Activated naive CD4-positive, alpha-beta T cell treated with anti-CD3 and anti-CD28 coated beads, Interleukin-2, amount 50 U/mL, for 16 hours (primary cell): ENCODE data around the gene DDX4.
A peak's percentile ranks its signal among the peaks of the same experiment; 100 is the strongest.
"Not testable (repeated sequence)": the region's sequence is repeated elsewhere in the genome, so short reads cannot be mapped to it uniquely, and the experiment has no call there.

Experiments
- DNase-seq: peaks from one replicate; pipeline ENCODE4 v3.0.0-alpha.2; 2020

The DDX4 gene

GRCh38 chr5:55731848-55732247 is 6.0 kb upstream of the DDX4 start:
- DNase-seq = no peak

GRCh38 chr5:55732585-55732984 is 5.3 kb upstream of the DDX4 start:
- DNase-seq = no peak

DNA sequence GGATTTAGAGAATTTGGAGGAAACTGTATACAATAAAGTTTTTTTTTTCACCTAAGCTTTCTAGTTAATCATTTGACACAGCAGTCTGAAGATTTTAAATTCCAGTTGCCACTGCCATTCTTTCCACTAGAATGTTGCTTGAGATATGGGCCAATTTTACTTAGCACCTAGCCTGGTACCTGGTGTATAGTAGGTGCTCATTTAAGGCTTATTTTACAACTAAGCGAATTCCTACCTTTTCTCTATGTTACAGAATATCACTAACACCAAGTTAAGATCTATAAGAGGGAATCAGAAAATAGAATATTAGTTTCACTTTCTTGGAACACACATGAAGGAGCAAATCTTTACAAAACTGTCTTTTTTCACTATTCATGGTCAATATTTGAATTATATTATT is 3.2 kb upstream of the DDX4 start:
- DNase-seq = no peak

DNA sequence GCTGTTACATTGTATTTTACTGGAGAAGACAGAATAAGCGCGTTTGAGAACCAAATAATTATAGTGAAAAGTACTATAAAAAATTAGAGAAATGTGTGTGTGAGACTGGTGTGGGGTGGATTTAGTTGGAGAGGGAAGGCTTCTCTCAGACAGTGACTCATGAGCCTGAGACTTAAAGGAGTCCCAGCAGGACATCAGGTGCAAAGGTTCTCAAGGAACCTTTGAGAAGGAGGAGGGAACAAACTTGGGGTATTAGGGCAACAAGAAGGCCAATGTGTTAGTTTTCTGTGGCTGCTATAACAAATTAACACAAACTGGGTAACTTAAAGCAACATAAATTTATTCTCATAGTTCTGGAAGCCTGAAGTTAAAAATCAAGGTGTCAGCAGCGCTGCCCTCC is 4.9 kb downstream of the DDX4 start:
- DNase-seq = no peak

DNA sequence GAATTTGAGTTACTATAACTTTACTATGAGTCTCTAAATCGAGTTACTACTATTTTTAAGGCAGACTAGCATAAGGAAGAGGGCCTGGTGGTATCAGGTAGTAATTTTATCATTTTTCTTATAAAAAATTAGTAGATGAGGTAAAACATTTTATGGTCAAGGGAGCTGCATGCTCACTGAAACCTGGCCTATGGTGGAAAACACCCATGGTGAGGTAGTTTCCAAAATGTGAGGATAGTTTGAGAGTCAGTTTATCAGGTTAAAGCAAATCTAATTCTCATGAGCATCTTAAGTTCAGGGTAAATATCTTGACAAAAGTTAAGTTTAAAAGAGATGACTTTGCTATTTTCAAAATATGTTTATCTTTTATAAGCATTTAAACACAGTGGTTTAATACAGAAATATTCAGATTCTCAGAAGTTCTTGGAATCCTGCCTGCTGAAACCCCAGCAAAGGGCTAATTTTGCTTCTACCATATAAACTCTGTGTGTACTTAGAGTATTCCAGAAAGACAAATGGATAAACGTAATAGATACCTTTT is 10.0 kb downstream of the DDX4 start:
- DNase-seq = no peak

DNA sequence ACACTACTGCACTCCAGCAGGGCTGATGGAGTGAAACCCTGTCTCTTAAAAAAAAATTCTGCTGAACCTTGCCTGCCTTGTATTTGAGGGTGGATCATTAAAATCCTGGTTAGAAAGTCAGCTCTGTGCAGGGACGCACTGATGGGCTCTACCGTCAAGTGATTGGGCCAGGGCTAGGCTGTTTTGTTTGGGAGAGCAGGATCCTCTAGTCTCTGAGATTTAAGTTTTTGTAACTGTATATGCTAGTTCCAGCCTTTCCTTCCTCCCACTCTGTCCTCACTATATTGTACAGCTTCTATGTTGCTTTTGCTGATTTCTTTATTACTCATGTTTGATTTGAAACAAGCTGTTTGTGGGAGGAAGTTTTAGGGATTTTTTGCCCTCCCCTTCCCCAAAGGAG is 11.5 kb downstream of the DDX4 start:
- no peak for DNase-seq

- no peak for DNase-seq
Measured at GRCh38 chr5:55750063-55750462, 12.2 kb downstream of the DDX4 start.

- no peak for DNase-seq
Measured at GRCh38 chr5:55750499-55750898, 12.6 kb downstream of the DDX4 start.

- DNase-seq = no peak
Measured at GRCh38 chr5:55758231-55758630, 20.4 kb downstream of the DDX4 start.

DNA sequence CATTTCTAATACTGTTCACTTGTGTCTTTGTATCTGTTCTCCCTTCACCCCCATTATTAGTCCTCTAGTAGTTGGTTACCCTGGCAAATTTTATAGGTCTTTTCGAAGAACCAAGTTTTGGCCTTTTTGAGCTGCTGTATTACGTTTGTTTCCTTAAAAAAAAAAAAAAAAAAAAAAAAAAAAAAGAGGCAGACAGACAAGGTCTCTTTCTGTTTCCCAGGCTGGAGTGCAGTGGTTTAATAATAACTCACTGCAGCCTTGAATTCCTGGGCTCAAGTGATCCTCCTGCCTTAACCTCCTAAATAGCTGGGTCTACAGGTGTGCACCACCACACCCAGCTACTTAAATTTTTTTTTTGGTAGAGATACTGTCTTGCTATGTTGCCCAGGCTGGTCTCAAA is 20.9 kb downstream of the DDX4 start:
- no peak for DNase-seq

- DNase-seq = not testable (repeated sequence)
Measured at GRCh38 chr5:55761721-55762120, 23.9 kb downstream of the DDX4 start.

DNA sequence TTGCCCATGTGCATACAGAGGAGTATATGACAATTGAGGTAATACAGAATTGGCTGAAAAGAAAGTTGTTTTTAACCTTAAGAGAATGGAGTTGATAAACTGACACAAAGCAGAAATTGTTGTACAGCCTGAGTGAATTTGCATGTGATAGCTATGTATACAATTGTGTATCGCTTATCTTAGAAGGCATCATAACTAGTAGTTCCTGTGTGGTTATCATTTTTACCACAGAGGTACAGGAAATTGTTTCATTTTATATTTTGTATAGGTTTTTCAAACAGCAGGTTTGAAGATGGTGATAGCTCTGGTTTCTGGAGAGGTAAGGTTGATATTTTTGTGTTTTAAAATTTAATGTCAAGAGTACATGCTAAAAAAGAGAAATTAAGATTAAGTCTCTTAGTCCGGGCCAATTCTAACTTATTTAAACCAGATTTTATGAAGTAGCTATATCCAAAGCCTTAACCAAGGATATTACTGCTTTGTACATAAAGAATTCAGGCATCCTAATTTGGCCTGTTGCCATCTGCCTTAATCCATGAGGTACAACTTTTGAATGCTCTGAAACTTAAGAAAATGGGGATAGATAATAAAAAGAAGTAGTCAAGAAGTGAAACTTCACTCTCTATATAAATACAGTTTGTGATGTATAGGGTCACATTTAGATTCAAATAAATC is 26.0 kb downstream of the DDX4 start:
- no peak for DNase-seq

- DNase-seq = no peak
Measured at GRCh38 chr5:55768279-55768678, 30.4 kb downstream of the DDX4 start.

DNA sequence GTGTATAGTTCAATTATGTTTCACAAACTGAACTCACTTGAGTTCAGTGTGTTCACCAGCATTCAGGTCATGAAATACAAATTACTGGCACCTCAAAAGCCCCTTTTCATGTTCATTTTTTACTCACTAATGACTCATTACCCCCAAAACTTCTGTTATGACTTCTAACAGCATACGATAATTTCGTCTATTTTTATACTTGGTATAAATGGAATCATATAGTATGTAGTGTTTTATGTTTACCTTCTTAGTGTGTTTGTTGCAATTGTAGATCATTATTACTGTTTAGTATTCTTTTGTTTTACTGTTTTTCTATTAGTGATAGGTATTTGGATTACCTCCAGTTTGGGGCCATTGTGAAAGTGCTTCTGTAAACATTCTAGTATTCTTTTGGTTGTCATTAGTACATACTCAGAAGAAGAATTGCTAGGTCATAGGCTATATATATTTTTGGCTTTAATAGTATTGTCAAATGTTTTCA is 33.4 kb downstream of the DDX4 start:
- no peak for DNase-seq

- no peak for DNase-seq
Measured at GRCh38 chr5:55773057-55773456, 35.2 kb downstream of the DDX4 start.

GRCh38 chr5:55777332-55777731 is 39.5 kb downstream of the DDX4 start:
- DNase-seq = no peak

DNA sequence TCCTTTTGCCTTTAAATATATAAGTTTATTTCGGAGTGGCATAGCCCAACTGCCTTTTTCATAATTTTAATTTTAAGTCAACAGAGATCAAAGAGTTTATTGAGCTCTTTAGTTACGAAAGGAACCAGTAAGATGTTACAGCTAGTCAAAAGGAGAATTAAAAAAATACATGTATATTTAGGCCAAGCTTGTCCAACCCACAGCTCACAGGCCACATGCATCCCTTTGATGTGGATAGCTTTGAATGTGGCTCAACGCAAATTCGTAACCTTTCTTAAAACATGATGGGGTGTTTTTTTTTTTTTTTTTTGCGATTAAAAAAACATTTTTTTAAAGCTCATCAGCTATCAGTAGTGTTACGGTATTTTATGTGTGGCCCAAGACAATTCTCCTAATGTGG is 63.1 kb downstream of the DDX4 start:
- DNase-seq = no peak

DNA sequence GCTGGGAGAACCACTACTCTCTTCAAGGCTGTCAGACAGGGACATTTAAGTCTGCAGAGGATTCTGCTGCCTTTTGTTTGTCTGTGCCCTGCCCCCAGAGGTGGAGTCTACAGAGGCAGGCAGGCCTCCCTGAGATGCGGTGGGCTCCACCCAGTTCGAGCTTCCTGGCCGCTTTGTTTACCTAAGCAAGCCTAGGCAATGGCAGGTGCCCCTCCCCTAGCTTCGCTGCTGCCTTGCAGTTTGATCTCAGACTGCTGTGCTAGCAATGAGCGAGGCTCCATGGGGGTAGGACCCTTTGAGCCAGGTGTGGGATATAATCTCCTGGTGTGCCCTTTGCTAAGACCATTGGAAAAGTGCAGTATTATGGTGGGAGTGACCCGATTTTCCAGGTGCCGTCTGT is 71.0 kb downstream of the DDX4 start:
- not testable (repeated sequence) for DNase-seq

DNA sequence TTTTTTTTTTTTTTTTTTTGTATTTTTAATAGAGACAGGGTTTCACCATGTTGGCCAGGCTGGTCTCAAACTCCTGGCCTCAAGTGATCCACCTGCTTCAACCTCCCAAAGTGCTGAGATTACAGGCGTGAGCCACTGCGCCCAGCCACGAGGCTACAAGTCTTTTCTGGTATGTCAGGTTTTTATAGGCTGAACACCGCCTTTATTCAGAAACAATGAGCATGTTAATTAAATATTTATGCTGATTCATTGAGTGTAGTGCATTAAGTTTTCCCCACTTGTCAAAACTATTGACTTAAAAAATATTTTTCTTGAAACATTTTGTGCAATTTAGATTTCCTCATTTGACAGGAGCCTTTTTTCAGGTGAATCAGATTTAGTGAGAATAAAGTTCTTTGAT is 78.1 kb downstream of the DDX4 start:
- DNase-seq = not testable (repeated sequence)

DNA sequence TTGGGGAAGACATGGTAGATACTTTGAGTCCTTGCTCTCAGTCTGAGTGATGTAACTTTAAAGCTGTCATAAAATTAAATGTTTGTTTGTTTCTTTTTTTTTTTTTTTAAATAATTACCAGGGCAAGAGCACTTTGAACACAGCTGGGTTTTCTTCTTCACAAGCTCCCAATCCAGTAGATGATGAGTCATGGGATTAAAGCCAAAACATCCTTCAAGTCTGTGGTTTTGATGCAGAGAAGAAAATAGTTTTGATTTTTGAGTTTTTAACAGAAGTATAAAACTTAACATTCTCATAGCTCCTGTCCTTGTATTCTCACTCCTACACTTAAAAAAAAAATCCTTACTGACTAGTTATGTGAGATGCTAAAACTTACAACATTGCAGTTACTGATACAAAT is 78.5 kb downstream of the DDX4 start:
- DNase-seq = no peak

GRCh38 chr5:55817030-55817429 is 79.2 kb downstream of the DDX4 start:
- no peak for DNase-seq

DNA sequence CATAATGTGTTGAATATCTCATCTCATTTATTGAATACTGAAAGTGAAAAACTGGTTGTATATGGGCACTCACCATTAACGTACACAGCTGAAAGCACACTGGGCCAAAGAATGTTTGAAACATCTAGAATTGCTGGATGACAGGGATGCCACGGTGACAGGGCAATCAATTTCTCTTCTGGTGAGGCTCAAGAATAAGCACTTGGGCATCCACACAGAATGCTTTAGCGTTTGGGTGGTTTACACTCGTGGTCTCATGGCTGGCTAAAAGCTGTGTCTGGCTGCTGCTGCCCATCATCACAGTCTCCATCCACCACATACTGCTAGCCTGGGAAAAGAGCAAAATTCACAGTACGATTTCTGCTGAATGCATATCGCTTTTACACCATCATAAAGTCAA is 82.6 kb downstream of the DDX4 start:
- DNase-seq = no peak

DNA sequence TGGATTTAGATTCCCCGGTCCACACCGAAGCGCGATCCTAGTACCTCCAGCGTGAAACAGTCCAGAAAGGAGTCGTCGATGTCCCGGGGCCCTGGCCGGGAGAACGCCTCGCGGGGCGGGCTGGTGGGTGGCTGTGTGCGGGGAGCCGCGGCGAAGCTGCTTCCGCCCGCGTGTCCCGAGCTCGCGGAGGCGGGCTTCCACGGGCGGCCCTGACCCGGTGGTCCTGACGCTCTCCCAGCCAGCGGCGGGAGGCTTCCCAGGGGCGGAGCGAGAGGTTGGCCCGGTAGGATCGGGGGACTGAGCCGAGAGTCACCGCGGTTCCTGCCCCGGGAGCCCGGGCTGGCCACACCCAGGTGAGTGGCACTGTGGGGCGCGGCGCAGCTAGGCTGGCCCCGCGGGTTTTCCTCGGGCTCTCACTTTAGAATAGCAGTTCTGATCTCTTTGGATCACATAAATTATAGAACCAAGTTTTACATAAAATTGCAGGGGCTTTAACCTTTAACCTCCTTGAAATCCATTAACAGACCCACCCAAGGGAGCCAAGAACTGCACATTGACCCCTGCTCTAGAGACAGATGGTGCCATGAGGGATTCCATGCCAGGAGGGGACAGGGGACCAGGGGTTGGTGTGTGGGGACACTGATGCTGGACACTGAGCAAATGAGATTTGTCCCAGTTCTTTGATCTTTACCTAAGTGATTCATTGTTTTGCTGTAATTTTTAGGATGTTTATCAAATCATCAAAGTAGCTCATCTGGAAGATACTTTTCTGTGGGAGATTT is 84.1 kb downstream of the DDX4 start:
- DNase-seq = peak; percentile 18

DNA sequence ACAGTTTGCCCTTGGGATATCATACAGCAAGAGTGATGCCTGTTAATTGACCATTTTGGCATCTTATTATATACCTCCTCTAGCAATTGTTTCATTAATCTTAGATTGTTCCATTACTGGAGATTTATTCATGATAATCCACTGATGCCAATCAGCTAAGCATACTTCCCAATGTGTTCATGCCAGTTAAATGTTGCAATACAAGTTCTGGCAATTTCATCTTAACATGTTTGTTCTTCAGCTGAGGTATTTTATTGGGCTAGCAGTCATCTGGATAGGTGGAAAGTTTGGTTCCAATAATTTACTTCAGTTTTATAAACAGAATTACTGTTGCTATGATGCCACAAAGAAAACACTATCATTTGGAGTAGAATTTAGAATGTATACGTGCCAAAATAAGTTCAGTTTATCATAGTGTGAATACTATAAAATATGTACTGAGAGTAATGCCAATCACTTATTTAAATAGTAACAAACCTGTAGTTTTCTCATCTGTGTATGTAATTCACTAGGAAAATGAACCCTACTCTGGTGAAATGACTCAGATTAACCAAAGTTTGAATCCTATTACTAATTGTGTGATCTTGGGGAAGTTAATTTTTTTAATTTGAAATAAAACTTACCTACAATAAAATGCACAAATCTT is 85.4 kb downstream of the DDX4 start:
- DNase-seq = no peak
